GM12891 (cell line): ENCODE results near the gene TAS1R3.

ENCODE experiments used
- POLR2A ChIP-seq: IDR thresholded peaks from 2 replicates; pipeline ENCODE4 v1.6.1; 2011; ENCODE audit warnings: low read depth, low read length, control low read depth
- POLR2AphosphoS5 ChIP-seq: IDR thresholded peaks from 2 replicates; pipeline ENCODE4 v1.6.1; 2011; ENCODE audit warnings: low read depth, low read length, control low read depth
- SPI1 ChIP-seq: IDR thresholded peaks from 2 replicates; pipeline ENCODE4 v1.6.1; 2011; ENCODE audit warnings: low read depth, low read length, control low read depth
- TAF1 ChIP-seq: IDR thresholded peaks from 2 replicates; pipeline ENCODE4 v1.6.1; 2011; ENCODE audit warnings: low read depth, low read length, control low read depth

GRCh38 chr1:1345384-1345783 lies 14.3 kb downstream of the TAS1R3 start:
- TF ChIP-seq TAF1 = no peak
- no peak for TF ChIP-seq POLR2AphosphoS5
- TF ChIP-seq SPI1 = no peak
- TF ChIP-seq POLR2A = no peak
